Peyer's patch (tissue), 4 donors: ENCODE results near the gene RNF11.
"Not testable (repeated sequence)": the region's sequence is repeated elsewhere in the genome, so short reads cannot be mapped to it uniquely, and the experiment has no call there.

Experiments
- POLR2A ChIP-seq, 2 donors: fragments of 450-650 bp; IDR thresholded peaks; one replicate each; pipeline ENCODE4 v1.5.1; 2017; ENCODE audit warnings: antibody characterized with exemption in 2 of 2, mild to moderate bottlenecking in 2 of 2, moderate library complexity in 2 of 2
- TF ChIP-seq, protein P1 (sequence below), 6 experiments: fragments of 450-650 bp in 4 of 6; fragments of 200-600 bp in 2 of 6; sonication (generic) in 1 of 6; IDR thresholded peaks; one replicate each; pipeline ENCODE4 v1.5.1; 2017 to 2019; ENCODE audit warnings: antibody characterized with exemption in 6 of 6, mild to moderate bottlenecking in 3 of 6, moderate library complexity in 1 of 6

DNA sequence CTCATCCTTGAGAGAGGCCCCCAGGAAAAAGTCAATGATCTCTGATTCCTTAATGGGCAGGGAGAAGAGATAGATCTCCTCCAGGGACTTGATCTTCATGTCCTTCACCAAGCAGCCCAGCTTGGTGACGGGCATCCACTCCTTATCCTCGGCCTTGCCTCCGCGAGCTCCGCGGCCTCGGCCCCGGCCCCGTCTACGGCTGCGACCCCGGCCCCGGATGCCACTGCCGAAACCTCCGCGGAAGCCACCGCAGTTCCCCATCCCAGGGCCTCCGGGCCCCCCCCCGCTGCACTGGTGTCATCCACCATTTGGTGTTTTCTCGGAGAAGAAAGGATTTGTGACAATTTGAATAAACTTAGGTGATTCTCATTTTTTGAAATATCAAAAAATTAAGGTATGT lies 15.1 kb downstream of the RNF11 start:
- not testable (repeated sequence) for TF ChIP-seq POLR2A (IDR thresholded peaks at IDR 0.05)
- TF ChIP-seq, protein P1, sequence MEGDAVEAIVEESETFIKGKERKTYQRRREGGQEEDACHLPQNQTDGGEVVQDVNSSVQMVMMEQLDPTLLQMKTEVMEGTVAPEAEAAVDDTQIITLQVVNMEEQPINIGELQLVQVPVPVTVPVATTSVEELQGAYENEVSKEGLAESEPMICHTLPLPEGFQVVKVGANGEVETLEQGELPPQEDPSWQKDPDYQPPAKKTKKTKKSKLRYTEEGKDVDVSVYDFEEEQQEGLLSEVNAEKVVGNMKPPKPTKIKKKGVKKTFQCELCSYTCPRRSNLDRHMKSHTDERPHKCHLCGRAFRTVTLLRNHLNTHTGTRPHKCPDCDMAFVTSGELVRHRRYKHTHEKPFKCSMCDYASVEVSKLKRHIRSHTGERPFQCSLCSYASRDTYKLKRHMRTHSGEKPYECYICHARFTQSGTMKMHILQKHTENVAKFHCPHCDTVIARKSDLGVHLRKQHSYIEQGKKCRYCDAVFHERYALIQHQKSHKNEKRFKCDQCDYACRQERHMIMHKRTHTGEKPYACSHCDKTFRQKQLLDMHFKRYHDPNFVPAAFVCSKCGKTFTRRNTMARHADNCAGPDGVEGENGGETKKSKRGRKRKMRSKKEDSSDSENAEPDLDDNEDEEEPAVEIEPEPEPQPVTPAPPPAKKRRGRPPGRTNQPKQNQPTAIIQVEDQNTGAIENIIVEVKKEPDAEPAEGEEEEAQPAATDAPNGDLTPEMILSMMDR (IDR thresholded peaks at IDR 0.05), result not testable (repeated sequence)
